Measurements from ENCODE around the gene GNG14. TPM values are rescaled to one million over a fixed set of nuclear protein-coding genes. Genes with fewer than 3 reads are reported as not detected.

GNG14 gene
- total RNA-seq, 1 experiment from 2014 or later = not detected

DNA sequence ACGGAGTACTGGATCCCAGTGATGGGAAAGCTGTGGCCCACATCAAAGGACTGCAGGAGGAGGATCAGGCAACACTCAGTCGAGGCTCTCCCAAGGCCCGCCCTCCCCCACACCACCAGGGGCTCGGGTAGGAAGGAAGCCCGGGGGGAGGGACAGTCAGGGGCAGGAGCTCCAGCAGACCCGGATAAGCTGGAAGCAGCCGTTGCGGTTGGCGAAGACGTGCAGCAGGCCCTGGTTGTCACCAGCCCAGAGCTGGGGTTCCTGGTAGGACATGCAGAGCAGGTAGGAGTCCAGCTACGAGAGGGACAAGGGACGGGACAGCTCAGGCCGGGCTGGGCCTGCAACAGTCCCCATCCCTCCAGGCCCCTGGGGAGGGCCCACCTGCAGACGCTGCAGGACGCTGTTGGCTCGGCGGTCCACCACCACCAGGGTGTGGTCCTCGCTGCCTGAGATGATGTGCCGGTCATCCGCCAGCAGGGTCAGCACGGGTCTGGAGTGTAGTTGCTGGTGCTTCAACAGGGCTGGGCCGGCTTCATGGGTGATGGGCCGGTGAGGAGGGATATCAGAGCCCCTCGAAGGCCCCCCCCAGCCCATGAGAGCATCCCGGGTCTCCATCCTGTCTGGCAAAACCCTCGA, 1.9 kb downstream of the GNG14 start:
- Histone ChIP-seq H4K5ac (ENCODE audit: insufficient read length, low read depth, low read length) (no peak overlapping the region), H3K23me2 (ENCODE audit: insufficient read length, low read depth, low read length, poor library complexity, severe bottlenecking) (no peaks in the 10 kb centered on the region), H2BK120ac (ENCODE audit: low read depth, low read length, poor library complexity, severe bottlenecking) (no peak overlapping the region), H4K91ac (ENCODE audit: insufficient read length, low read depth, low read length) (no peak overlapping the region), H4K8ac (replicated peaks; ENCODE audit: insufficient read length, low read depth, low read length) (no peak overlapping the region), H2BK5ac (ENCODE audit: insufficient read length, low read length) (no peak overlapping the region), H2AK5ac (ENCODE audit: insufficient read length, low read length) (no peak overlapping the region), H4K20me1 (ENCODE audit: control insufficient read depth, insufficient read depth, insufficient read length) (no peaks in the 10 kb centered on the region), H2AFZ (ENCODE audit: low read length) (no peak overlapping the region), H3K79me2 (ENCODE audit: insufficient read depth, low read length) (no peaks in the 10 kb centered on the region), H3T11ph (ENCODE audit: low read length) (no peak overlapping the region), H2BK15ac (ENCODE audit: low read depth, low read length) (no peak overlapping the region), H3K9ac (ENCODE audit: extremely low read depth, insufficient read length, low read length) (no peak overlapping the region), H3K14ac (ENCODE audit: insufficient read depth, low read length) (no peak overlapping the region), H3K4me1 (ENCODE audit: insufficient read depth, low read length) (no peaks in the 10 kb centered on the region), H3K4ac (ENCODE audit: low read depth, low read length) (no peak overlapping the region), H3K23ac (ENCODE audit: insufficient read length, low read depth, low read length) (no peak overlapping the region), H3K4me2 (ENCODE audit: insufficient read depth, insufficient read length, low read length) (no peak overlapping the region), H3K18ac (ENCODE audit: insufficient read length, low read depth, low read length) (no peak overlapping the region), H3K9me3 (ENCODE audit: control insufficient read depth, low read depth, low read length) (no peaks in the 10 kb centered on the region), H2BK20ac (ENCODE audit: low read depth, low read length, poor library complexity, severe bottlenecking) (no peak overlapping the region), H3K27ac (ENCODE audit: insufficient read length, low read depth, low read length) (no peak overlapping the region), H2BK12ac (ENCODE audit: insufficient read length, low read depth, low read length) (no peak overlapping the region), H3K56ac (ENCODE audit: insufficient read length, low read depth, low read length) (no peak overlapping the region), H3K79me1 (ENCODE audit: insufficient read depth, low read depth, low read length, poor library complexity, severe bottlenecking) (no peaks in the 10 kb centered on the region), H3K27me3 (ENCODE audit: insufficient read depth, low read length) (no peaks in the 10 kb centered on the region)
- Mint-ChIP-seq H3K4me1 (no peaks in the 10 kb centered on the region), H3K9me3 (no peaks in the 10 kb centered on the region), H3K27ac (no peak overlapping the region), H3K27me3 (ENCODE audit: low read depth) (no peaks in the 10 kb centered on the region; the same call in 1 of the 2 replicates), H3K36me3 (ENCODE audit: insufficient read depth in 1 of 3, low read depth in 3 of 3) (no peaks in the 10 kb centered on the region; a peak in 1 of 7 replicates), H3K4me3 (no peak overlapping the region; a peak in 1 of 5 replicates)
- no peak for TF ChIP-seq CTCF (conservative IDR thresholded peaks at IDR 0.05)
- no CpG with 5 or more reads among the region's 26 CpGs for WGBS (ENCODE audit: extremely low coverage, insufficient read length, low lambda C conversion rate)
- DNase-seq = no peak
